Activated CD8-positive, alpha-beta T cell treated with anti-CD3 and anti-CD28 coated beads, Interleukin-2, amount 10 ng/mL, durations not matched to agents 7 days and 5 days (primary cell): ENCODE results near the gene PPP1R11. TPM values are rescaled to one million over a fixed set of nuclear protein-coding genes. Genes with fewer than 3 reads are reported as not detected.
A peak's percentile ranks its signal among the peaks of the same experiment; 100 is the strongest.
"Not testable (repeated sequence)": the region's sequence is repeated elsewhere in the genome, so short reads cannot be mapped to it uniquely, and the experiment has no call there.

Experiments
- ATAC-seq: fragments of 150-1000 bp; cut with Tn5 transposase; one replicate; pipeline ENCODE4 v1.10.0; 2021; ENCODE audit warnings: moderate library complexity
- CTCF ChIA-PET: fragments of 350-600 bp; sonication (Branson Sonifier 250); formaldehyde crosslinking; loops from one replicate; lab custom pipeline; 2021; ENCODE audit warnings: antibody characterized with exemption; lab: Charles Lee
- POLR2A ChIA-PET: fragments of 350-600 bp; sonication (Branson Sonifier 250); formaldehyde crosslinking; loops from one replicate; lab custom pipeline; 2021; ENCODE audit warnings: antibody characterized with exemption; lab: Charles Lee
- DNase-seq: peaks from one replicate; pipeline ENCODE4 v3.0.0-alpha.2; 2020
- H3K27ac Mint-ChIP-seq: one replicate; pipeline ENCODE4 v1.8.0; 2021; ENCODE audit warnings: mild to moderate bottlenecking, mixed read lengths
- H3K27me3 Mint-ChIP-seq: one replicate; pipeline ENCODE4 v1.8.0; 2021; ENCODE audit warnings: low read depth, mixed read lengths
- H3K36me3 Mint-ChIP-seq: one replicate; pipeline ENCODE4 v1.8.0; 2021; ENCODE audit warnings: low read depth, mixed read lengths
- H3K4me1 Mint-ChIP-seq: one replicate; pipeline ENCODE4 v1.8.0; 2021; ENCODE audit warnings: low read depth, mixed read lengths
- H3K4me3 Mint-ChIP-seq: one replicate; pipeline ENCODE4 v1.8.0; 2021; ENCODE audit warnings: mild to moderate bottlenecking, mixed read lengths
- H3K9me3 Mint-ChIP-seq: one replicate; pipeline ENCODE4 v1.8.0; 2022; ENCODE audit warnings: mixed read lengths; ENCODE audit not compliant: insufficient read depth
- total RNA-seq, 2 experiments: library from RNA; stranded (reverse); gene quantifications; one replicate each; pipeline ENCODE4 v1.2.3, GENCODE V29; 2021

Gene PPP1R11, protein sequence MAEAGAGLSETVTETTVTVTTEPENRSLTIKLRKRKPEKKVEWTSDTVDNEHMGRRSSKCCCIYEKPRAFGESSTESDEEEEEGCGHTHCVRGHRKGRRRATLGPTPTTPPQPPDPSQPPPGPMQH
- 10 to 100 TPM; 48.1 to 50.3 TPM for total RNA-seq

DNA sequence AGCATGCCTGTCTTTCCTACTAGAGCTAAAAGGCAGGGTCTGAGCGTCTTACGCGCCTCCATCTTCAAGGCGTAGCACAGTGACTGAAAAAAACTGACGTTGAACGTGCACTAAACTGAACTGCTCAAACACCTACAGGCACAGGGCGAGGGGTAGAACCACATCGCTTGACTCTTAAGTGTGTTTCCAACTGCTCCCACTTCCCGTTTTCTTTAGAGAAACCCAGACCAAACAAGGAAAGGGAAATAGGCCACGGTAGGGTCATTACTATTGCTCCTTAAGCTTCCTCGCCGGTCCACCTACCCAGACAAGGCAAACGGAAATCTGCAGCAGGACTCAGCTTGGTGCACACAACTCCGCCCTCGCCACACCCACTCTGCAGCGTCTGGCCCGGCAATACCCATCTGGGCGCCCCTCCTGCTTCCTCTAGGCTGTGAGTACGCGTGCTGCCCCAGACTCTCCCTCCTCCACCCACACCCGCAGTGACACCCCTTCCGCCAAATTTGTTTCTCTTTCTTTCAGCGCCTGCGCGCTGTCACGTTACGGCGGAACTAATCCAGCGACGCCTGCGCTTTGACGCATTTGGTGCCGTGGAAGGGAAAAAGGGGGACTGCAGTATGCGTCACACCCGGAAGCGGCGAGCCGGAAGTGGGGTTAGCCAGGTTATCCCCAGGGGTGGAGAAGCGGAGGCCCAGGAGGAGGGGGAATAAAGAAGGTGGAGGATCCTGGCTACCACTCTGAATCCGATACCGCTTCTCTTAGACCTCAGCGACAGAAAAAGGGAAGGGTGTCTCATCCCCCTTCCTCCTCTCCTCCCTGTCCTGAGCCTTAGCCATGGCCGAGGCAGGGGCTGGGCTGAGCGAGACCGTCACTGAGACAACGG, at the start of gene PPP1R11:
PPP1R11 (plus strand) TSS at position 622 of the 883 bp plus-strand sequence; CDS start at position 835, 213 bp downstream.
- Mint-ChIP-seq H3K4me1 (peaks cover 54% of the 10 kb centered on the region), H3K27ac (peak within 1 kb of the TSS; percentile 94), H3K27me3 (peaks cover 10% of the 10 kb centered on the region), H3K36me3 (peaks cover 58% of the 10 kb centered on the region), H3K9me3 (no peaks in the 10 kb centered on the region), H3K4me3 (peak within 1 kb of the TSS; percentile 87)
- DNase-seq (peak; percentile 100), ATAC-seq (peak; percentile 98)
- POLR2A ChIA-PET: interaction anchor here (0.6 to 2.4 kb wide), 19 partner anchors 9 to 1144 kb away, joined by 3 to 17 read pairs (median 4); partner anchors contain the start of genes HLA-A, MDC1 and TRIM26
- CTCF ChIA-PET: interaction anchor here (0.8 to 2.8 kb wide), 8 partner anchors 9 to 417 kb away, joined by 3 to 17 read pairs (median 6); partner anchors contain the start of gene RNF39

DNA sequence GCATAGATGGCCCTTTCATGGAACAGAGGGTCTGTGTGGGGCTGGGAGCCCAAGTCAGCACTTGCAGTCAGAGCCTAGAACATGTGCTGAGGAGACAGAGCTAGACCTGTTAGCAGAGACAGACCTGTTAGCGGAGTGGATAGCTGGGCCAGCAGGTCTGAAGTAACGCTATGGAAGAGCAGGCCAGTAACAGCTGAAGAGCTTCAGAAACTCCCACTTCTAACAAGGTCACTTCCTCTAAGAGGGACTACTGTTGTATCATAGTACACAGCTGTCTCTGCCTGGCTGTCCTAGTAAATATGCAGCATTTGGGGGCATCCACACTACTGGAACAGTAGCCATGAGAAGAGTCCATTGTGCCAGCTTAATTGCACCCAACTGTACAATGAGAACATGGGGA, 47.2 kb upstream of the PPP1R11 start:
- no peak overlapping the region for H3K27ac Mint-ChIP-seq
- peaks cover 4% of the 10 kb centered on the region for H3K36me3 Mint-ChIP-seq
- H3K27me3 Mint-ChIP-seq: no peaks in the 10 kb centered on the region
- CTCF ChIA-PET: no interaction called here
- ATAC-seq: no peak
- H3K4me1 Mint-ChIP-seq: no peaks in the 10 kb centered on the region
- no peak for DNase-seq
- no peak overlapping the region for H3K4me3 Mint-ChIP-seq
- no peaks in the 10 kb centered on the region for H3K9me3 Mint-ChIP-seq
- POLR2A ChIA-PET: no interaction called here

DNA sequence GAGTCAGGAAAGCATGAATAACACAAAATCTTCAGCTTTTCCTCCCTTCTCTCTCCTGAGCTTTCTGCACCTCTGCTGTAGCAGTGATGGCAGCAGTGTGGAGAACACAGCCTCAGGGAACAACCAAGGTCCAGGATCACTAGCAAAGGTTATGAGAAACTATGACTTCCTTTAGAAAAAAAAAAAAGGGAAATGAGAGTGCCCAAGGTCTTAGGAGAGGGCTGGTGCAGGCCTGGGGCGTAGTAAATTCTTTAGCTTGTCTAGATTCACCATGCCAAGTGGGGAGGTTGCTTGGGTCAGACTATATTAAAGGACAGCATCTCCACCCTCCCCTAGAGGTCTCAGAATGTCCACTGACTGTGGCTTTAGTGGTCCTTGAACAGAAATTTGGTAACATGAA, 46.4 kb upstream of the PPP1R11 start:
- POLR2A ChIA-PET: no interaction called here
- Mint-ChIP-seq H3K27ac (no peak overlapping the region), H3K4me3 (no peak overlapping the region), H3K36me3 (peaks cover 4% of the 10 kb centered on the region), H3K27me3 (no peaks in the 10 kb centered on the region), H3K4me1 (no peaks in the 10 kb centered on the region), H3K9me3 (no peaks in the 10 kb centered on the region)
- ATAC-seq: no peak
- no peak for DNase-seq
- CTCF ChIA-PET: no interaction called here

DNA sequence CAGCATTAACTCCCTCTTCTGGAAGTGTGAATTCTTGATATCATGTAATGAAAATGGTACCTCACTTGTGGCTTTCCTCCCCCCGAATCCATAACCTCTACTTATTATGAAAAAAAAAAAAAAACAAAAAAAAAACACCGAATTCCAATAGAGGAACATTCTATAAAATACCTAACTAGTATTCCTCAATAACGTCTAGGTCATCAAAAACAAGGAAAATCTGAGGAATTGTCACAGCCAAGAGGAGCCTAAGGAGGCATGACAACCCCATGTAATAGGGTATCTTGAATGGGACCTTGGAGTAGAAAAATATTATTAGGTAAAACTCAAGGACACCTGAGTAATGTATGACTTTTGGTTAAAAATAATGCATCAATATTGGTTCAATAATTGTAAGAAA, 44.8 kb upstream of the PPP1R11 start:
- no peak overlapping the region for H3K4me3 Mint-ChIP-seq
- ATAC-seq: no peak
- H3K27ac Mint-ChIP-seq: no peak overlapping the region
- no peaks in the 10 kb centered on the region for H3K27me3 Mint-ChIP-seq
- no peaks in the 10 kb centered on the region for H3K4me1 Mint-ChIP-seq
- DNase-seq: no peak
- H3K36me3 Mint-ChIP-seq: peaks cover 4% of the 10 kb centered on the region
- POLR2A ChIA-PET: no interaction called here
- CTCF ChIA-PET: interaction anchor here (1.1 kb wide), 1 partner anchor 181 kb away, joined by 3 read pairs; no protein-coding TSS in a partner anchor
- no peaks in the 10 kb centered on the region for H3K9me3 Mint-ChIP-seq

DNA sequence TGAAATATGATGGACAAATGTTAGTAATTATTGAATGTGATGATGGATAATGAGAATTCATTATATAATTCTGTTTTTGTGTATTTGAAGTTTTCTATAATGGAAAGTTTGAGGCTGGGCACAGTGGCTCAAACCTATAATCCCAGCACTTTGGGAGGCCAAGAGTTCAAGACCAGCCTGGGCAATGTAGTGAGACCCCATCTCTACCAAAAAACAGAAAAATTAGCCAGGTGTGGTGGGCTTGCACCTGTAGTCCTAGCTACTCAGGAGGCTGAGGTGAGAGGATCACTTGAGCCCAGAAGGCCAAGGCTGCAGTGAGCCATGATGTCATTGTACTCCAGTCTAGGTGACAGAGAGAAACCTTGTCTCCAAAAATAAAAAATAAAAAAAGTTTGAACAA, 44.3 kb upstream of the PPP1R11 start:
- H3K4me3 Mint-ChIP-seq, POLR2A ChIA-PET, DNase-seq, H3K27me3 Mint-ChIP-seq, ATAC-seq, H3K27ac Mint-ChIP-seq, H3K36me3 Mint-ChIP-seq, H3K9me3 Mint-ChIP-seq, H3K4me1 Mint-ChIP-seq: not testable (repeated sequence)
- CTCF ChIA-PET: interaction anchor here (1.1 to 2.6 kb wide), 2 partner anchors 14 to 181 kb away, joined by 3 to 7 read pairs; no protein-coding TSS in a partner anchor

DNA sequence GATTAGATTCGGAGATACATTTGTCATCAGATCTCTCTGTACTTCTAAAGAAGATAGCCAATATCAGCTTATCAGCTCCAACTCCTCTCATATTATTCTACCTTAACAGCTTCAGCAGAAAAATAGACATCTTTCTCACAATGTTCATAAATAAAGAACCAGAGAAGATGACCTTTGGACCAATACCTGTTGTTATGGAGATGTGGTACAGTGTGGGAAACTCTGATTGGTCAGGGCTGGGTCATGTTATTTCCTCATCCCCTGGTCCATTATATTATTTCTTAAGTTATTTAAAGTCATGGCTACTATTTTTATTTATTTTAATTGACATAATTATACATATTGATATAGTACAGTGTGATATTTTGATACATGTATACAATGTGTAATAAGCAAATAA, 41.8 kb upstream of the PPP1R11 start:
- Mint-ChIP-seq H3K4me1 (no peaks in the 10 kb centered on the region), H3K36me3 (peaks cover 5% of the 10 kb centered on the region), H3K4me3 (no peak overlapping the region), H3K27ac (no peak overlapping the region), H3K27me3 (no peaks in the 10 kb centered on the region), H3K9me3 (no peaks in the 10 kb centered on the region)
- ATAC-seq: no peak
- POLR2A ChIA-PET: no interaction called here
- CTCF ChIA-PET: interaction anchor here (1.2 to 2.6 kb wide), 4 partner anchors 12 to 371 kb away, joined by 3 to 9 read pairs (median 6); no protein-coding TSS in a partner anchor
- no peak for DNase-seq

DNA sequence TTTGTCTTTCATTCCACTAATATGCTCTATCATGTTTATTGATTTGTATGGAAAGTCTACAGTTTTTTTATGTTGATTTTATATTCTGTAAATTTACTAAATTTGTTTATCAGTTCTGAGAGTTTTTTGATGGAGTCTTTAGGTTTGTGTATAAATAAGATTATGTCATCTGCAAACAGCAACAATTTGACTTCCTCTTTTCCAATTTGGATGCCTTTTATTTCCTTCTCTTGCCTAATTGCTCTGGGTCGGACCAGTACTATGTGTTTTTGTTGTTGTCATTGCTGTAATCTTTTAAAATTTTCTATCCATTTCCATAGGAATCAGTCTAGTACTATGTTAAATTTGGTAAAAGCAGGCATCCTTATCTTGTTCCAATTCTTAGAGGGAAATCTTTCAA, 37.4 kb upstream of the PPP1R11 start:
- ChIA-PET CTCF (no interaction called here), POLR2A (no interaction called here)
- no peak for DNase-seq
- Mint-ChIP-seq H3K4me1 (no peaks in the 10 kb centered on the region), H3K36me3 (peaks cover 10% of the 10 kb centered on the region), H3K9me3 (no peaks in the 10 kb centered on the region), H3K27ac (no peak overlapping the region), H3K27me3 (no peaks in the 10 kb centered on the region), H3K4me3 (no peak overlapping the region)
- no peak for ATAC-seq

DNA sequence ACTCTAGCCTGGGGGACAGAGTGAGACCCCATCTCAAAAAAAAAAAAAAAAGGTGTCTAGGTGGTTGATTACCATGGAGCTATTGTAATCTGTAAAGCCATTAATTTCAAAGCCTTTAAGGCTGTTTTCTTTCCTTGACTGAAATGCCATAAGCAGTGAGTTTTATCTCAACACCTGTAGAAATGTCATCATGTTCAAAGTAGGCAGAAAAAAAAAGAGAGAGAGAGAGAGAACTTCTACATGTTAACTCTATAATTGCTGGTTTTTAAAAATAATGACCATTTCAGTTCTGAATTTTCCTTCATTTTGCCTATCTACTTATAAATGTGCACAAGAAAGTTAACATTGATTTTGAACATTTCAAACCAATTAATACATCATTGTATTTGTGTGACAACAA, 35.6 kb upstream of the PPP1R11 start:
- Mint-ChIP-seq H3K4me3 (no peak overlapping the region), H3K9me3 (no peaks in the 10 kb centered on the region), H3K4me1 (peaks cover 8% of the 10 kb centered on the region), H3K36me3 (peaks cover 20% of the 10 kb centered on the region), H3K27me3 (no peaks in the 10 kb centered on the region), H3K27ac (no peak overlapping the region)
- ChIA-PET CTCF (interaction anchor here (1.1 kb wide), 1 partner anchor 8 kb away, joined by 5 read pairs; no protein-coding TSS in a partner anchor), POLR2A (no interaction called here)
- no peak for DNase-seq
- no peak for ATAC-seq

DNA sequence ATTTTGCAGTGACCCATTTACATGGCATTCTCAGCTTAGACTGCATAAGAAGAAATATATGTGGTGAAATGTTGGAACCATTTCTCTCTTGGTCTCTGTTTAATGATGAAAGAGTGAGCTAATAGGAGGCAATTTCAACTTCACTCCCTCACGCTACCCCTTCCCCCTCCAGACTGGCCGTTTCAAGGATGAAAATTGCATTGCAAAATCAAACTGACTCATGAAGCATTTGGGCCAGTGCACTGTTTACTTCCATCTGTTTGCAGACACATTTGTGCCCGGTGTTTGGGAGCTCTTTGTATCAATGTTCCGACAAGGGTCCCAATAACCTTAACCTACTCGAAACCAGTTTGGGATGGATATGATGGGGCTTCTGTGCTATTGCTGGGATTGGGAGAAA, 33.6 kb upstream of the PPP1R11 start:
- POLR2A ChIA-PET, ATAC-seq, H3K27me3 Mint-ChIP-seq, H3K27ac Mint-ChIP-seq, H3K4me3 Mint-ChIP-seq, H3K9me3 Mint-ChIP-seq, DNase-seq: not testable (repeated sequence)
- Mint-ChIP-seq H3K36me3 (peaks cover 20% of the 10 kb centered on the region), H3K4me1 (peaks cover 12% of the 10 kb centered on the region)
- CTCF ChIA-PET: interaction anchor here (1.2 kb wide), 1 partner anchor 185 kb away, joined by 4 read pairs; no protein-coding TSS in a partner anchor

DNA sequence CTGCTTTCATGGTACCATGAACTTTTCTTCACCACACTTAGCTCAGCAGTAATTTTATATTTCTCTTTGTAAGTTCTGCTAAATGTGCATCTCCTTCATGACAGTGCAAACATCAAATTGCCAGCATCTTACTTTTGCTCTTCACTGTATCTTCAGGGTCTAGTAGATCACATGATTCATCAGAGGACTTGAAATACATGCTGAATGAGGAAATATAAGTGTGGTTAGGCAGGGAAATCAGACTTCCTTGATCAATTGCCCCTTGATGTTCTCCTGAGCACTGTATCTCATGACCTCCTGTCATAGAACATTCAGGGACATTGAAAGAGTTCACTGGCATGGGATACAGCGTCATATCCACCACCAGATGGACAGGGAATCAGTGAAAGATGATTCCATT, 31.2 kb upstream of the PPP1R11 start:
- POLR2A ChIA-PET: no interaction called here
- Mint-ChIP-seq H3K27ac (no peak overlapping the region), H3K4me1 (peaks cover 12% of the 10 kb centered on the region), H3K27me3 (no peaks in the 10 kb centered on the region), H3K4me3 (no peak overlapping the region), H3K9me3 (no peaks in the 10 kb centered on the region), H3K36me3 (peaks cover 16% of the 10 kb centered on the region)
- CTCF ChIA-PET: no interaction called here
- ATAC-seq (no peak), DNase-seq (no peak)

DNA sequence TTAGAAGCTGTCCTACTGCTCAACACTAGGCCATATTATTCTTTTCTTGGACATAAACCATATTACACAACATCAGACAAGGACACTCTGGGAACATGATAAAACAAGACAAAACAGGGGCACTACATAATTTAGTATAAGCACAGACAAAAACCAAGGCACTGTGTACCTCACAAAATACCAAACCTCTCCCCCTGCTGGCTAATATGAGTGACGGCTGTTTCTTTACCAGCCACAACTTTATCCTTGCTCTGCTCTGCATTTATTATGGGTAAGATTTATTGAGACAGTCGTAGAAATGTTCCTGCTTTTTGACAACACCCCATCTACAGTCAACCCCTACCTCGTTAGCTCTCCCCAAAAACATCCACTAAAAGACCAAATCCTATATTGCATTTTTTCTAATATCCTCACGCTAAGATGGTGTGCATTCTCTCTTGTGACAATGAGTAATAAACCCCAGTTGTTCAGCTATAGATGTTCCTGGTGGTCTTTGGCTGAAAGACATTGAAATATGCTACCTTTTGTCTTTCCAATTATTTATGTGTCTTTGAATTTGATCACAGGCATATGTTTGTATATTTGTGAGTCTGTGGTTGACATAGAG, 29.7 kb upstream of the PPP1R11 start:
- Mint-ChIP-seq H3K36me3 (peaks cover 19% of the 10 kb centered on the region), H3K4me3 (no peak overlapping the region), H3K9me3 (no peaks in the 10 kb centered on the region), H3K27me3 (no peaks in the 10 kb centered on the region), H3K27ac (no peak overlapping the region), H3K4me1 (peaks cover 12% of the 10 kb centered on the region)
- ATAC-seq (peak; percentile 69), DNase-seq (no peak)
- ChIA-PET CTCF (interaction anchor here (0.6 to 1.4 kb wide), 7 partner anchors 13 to 398 kb away, joined by 3 to 7 read pairs (median 3); no protein-coding TSS in a partner anchor), POLR2A (interaction anchor here (1.3 kb wide), 1 partner anchor 24 kb away, joined by 5 read pairs; the partner anchor contains the start of gene POLR1H)
